ENCODE data around the gene HOXC12. TPM values are rescaled to one million over a fixed set of nuclear protein-coding genes. Genes with fewer than 3 reads are reported as not detected.

HOXC12 gene
- total RNA-seq, 6 experiments from 2014 or later: not detected

DNA sequence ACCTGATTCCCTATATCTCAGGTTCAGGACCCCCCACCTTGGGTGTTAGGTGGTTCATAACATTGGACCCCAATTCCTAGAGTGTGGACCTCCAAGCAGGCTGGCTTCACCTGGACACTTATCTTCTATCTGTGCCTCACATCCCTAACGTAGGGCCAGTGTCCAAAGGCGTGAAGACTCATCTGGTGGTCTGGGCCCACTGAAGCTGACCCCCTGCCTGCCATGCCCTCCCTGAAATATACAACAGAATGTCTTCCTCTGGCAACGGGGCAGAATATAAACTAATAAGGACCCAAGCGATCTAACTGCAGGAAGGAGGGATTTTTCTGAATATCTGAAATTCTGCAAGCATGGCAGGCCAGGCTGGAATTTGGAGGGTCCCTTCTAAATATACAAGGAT is 10.5 kb upstream of the HOXC12 start:
- H3K27ac Mint-ChIP-seq: no peak overlapping the region
- H3K36me3 Mint-ChIP-seq (ENCODE audit: low read depth): no peaks in the 10 kb centered on the region
- no peak for DNase-seq
- peaks cover 78% of the 10 kb centered on the region for H3K27me3 Mint-ChIP-seq (ENCODE audit: insufficient read depth)
- TF ChIP-seq, protein P1, sequence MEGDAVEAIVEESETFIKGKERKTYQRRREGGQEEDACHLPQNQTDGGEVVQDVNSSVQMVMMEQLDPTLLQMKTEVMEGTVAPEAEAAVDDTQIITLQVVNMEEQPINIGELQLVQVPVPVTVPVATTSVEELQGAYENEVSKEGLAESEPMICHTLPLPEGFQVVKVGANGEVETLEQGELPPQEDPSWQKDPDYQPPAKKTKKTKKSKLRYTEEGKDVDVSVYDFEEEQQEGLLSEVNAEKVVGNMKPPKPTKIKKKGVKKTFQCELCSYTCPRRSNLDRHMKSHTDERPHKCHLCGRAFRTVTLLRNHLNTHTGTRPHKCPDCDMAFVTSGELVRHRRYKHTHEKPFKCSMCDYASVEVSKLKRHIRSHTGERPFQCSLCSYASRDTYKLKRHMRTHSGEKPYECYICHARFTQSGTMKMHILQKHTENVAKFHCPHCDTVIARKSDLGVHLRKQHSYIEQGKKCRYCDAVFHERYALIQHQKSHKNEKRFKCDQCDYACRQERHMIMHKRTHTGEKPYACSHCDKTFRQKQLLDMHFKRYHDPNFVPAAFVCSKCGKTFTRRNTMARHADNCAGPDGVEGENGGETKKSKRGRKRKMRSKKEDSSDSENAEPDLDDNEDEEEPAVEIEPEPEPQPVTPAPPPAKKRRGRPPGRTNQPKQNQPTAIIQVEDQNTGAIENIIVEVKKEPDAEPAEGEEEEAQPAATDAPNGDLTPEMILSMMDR (IDR thresholded peaks at IDR 0.05): no peak
- no peak overlapping the region for H3K4me3 Mint-ChIP-seq
- no peaks in the 10 kb centered on the region for H3K4me1 Mint-ChIP-seq (ENCODE audit: low read depth)
- no peaks in the 10 kb centered on the region; the same call in 1 of the 2 replicates for H3K9me3 Mint-ChIP-seq

DNA sequence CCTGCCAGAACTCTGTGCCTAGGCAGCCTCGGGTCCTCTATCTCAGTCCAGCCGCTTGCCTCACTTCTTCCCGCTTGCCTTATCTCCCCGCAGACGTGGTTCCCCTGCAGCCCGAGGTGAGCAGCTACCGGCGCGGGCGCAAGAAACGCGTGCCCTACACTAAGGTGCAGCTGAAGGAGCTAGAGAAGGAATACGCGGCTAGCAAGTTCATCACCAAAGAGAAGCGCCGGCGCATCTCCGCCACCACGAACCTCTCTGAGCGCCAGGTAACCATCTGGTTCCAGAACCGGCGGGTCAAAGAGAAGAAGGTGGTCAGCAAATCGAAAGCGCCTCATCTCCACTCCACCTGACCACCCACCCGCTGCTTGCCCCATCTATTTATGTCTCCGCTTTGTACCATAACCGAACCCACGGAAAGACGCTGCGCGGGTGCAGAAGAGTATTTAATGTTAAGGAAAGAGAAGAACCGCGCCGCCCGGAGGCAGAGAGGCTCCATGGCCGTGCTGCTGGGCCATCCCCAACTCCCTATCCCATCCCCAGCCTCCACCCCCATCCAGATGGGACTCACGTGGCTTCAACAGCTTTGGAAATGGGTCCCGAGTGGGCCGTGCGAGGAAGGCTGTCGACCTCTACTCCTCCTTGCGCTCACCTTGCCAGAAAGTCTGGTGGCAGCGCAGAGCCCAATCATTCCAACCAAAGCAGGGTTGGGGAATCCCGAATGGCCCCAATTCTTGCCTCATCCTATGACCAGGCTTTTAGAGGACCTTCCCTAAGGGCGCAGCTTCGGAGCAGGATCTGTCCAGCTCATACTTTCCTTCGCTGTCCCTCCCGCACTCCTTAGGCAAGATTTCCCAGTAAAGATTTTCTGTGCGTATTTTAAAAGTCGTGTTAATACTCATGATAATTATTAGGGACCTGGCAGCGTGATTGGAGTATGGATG is 9.5 kb upstream of the HOXC12 start:
- no peak for DNase-seq
- Mint-ChIP-seq H3K4me1 (ENCODE audit: low read depth) (no peaks in the 10 kb centered on the region), H3K9me3 (no peaks in the 10 kb centered on the region; the same call in 1 of the 2 replicates), H3K27me3 (ENCODE audit: insufficient read depth) (peaks cover 82% of the 10 kb centered on the region), H3K36me3 (ENCODE audit: low read depth) (no peaks in the 10 kb centered on the region), H3K4me3 (no peak overlapping the region), H3K27ac (no peak overlapping the region)
- TF ChIP-seq, protein P1 (IDR thresholded peaks at IDR 0.05): no peak

- Mint-ChIP-seq H3K27ac (no peak overlapping the region), H3K27me3 (ENCODE audit: insufficient read depth) (peaks cover 88% of the 10 kb centered on the region), H3K4me1 (ENCODE audit: low read depth) (no peaks in the 10 kb centered on the region), H3K4me3 (no peak overlapping the region), H3K36me3 (ENCODE audit: low read depth) (no peaks in the 10 kb centered on the region), H3K9me3 (no peaks in the 10 kb centered on the region; the same call in 1 of the 2 replicates)
- TF ChIP-seq, protein P1 (IDR thresholded peaks at IDR 0.05): no peak
- DNase-seq: no peak
These were observed 7.0 kb upstream of the HOXC12 start for GRCh38 chr12:53947743-53948142.

DNA sequence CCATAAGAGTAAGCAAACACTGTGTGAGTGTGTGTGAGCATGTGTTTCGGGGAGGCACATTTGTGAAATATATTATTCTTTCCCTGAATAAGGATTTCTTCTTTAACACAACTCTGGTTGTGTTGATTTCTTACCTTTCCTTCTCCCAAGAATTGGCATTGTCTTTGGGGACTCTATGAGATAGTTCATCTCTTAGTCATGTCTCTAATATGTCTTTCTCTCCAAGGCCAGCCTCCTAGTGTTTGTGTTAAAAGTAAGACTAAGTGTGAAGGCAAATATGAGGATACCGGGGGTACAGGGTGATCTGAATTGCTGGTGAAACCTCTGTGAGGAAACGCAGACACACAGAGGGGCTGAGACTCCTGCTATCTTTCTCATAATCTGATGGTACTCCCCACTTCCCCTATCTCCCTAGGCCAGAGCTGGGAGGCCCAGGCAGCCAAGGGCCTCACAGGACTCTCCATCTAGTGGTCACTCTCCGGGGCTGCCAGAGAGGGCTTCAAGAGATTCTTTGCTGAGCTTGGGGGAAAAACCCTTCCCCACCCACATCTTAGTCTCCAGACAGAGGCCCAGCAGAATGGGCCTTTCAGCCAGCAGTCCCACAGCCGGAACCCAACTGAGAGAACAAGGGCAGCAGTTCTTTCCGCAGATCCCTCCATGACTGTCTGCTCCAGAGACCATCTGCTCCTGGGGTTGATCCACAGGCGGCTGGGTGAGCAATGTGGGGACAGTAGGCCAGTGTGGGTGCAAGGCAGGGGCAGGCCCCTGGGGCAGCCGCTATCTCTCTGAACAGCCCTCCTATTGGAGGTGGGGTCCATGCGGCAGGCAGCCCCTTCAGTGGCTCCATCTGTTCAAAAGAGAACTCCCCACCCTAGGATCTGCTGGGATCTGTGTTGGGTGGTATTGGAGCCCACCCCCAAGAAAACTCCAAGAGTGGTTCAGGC is 5.8 kb upstream of the HOXC12 start:
- H3K36me3 Mint-ChIP-seq (ENCODE audit: low read depth): no peaks in the 10 kb centered on the region

More for the DNA sequence above, 5.8 kb upstream of the HOXC12 start:
- Mint-ChIP-seq H3K27me3 (ENCODE audit: insufficient read depth) (peaks cover 85% of the 10 kb centered on the region), H3K9me3 (no peaks in the 10 kb centered on the region; the same call in 1 of the 2 replicates), H3K4me3 (no peak overlapping the region), H3K4me1 (ENCODE audit: low read depth) (peaks cover 6% of the 10 kb centered on the region), H3K27ac (no peak overlapping the region)
- TF ChIP-seq, protein P1 (IDR thresholded peaks at IDR 0.05): 0 out of 2 replicates have a peak, but pooled peaks have one; percentile 11
- DNase-seq: no peak

Data from HFFc6 (cell line).